Hepatocyte (in vitro differentiated cells): ENCODE data around the gene CAV3. TPM values are rescaled to one million over a fixed set of nuclear protein-coding genes. Genes with fewer than 3 reads are reported as not detected.

Experiments
- DNase-seq: peaks from one replicate; pipeline ENCODE4 v3.0.0-alpha.2; 2016; ENCODE audit warnings: low spot score
- H2AFZ ChIP-seq: fragments of 200-600 bp; sonication (generic); 2 replicates; pipeline ENCODE4 v1.6.0; 2016; ENCODE audit warnings: antibody characterized with exemption, mild to moderate bottlenecking
- H3K27ac ChIP-seq: fragments of 200-600 bp; sonication (generic); 2 replicates; pipeline ENCODE4 v1.5.1; 2016; ENCODE audit warnings: mild to moderate bottlenecking
- H3K27me3 ChIP-seq: fragments of 200-600 bp; sonication (generic); 2 replicates; pipeline ENCODE4 v1.6.1; 2016
- H3K36me3 ChIP-seq: fragments of 200-600 bp; sonication (generic); replicated peaks from 2 replicates; pipeline ENCODE4 v1.5.1; 2016; ENCODE audit warnings: low read depth; ENCODE audit not compliant: insufficient read depth
- H3K4me1 ChIP-seq: fragments of 200-600 bp; sonication (generic); 2 replicates; pipeline ENCODE4 v1.5.1; 2016; ENCODE audit warnings: mild to moderate bottlenecking, moderate library complexity; ENCODE audit not compliant: insufficient read depth
- H3K4me2 ChIP-seq: fragments of 200-600 bp; sonication (generic); 2 replicates; pipeline ENCODE4 v1.6.0; 2016
- H3K4me3 ChIP-seq: fragments of 200-600 bp; sonication (generic); 2 replicates; pipeline ENCODE4 v1.5.1; 2016; ENCODE audit warnings: mild to moderate bottlenecking
- H3K79me2 ChIP-seq: fragments of 200-600 bp; sonication (generic); 2 replicates; pipeline ENCODE4 v1.6.0; 2017; ENCODE audit warnings: mild to moderate bottlenecking
- H3K9me2 ChIP-seq: fragments of 200-600 bp; sonication (generic); replicated peaks from 2 replicates; pipeline ENCODE4 v1.6.0; 2017; ENCODE audit warnings: mild to moderate bottlenecking; ENCODE audit not compliant: insufficient read depth
- H3K9me3 ChIP-seq: fragments of 200-600 bp; sonication (generic); 2 replicates; pipeline ENCODE4 v1.5.1; 2016; ENCODE audit warnings: low read depth, mild to moderate bottlenecking
- H4K20me1 ChIP-seq: fragments of 200-600 bp; sonication (generic); 2 replicates; pipeline ENCODE4 v1.6.0; 2016; ENCODE audit warnings: mild to moderate bottlenecking; ENCODE audit not compliant: insufficient read depth, poor library complexity, severe bottlenecking
- EZH2 ChIP-seq: fragments of 200-600 bp; sonication (generic); IDR thresholded peaks from 2 replicates; pipeline ENCODE4 v1.6.1; 2016; ENCODE audit warnings: antibody characterized with exemption, mild to moderate bottlenecking, borderline replicate concordance
- EZH2phosphoT487 ChIP-seq: fragments of 200-600 bp; sonication (generic); IDR thresholded peaks from one replicate; pipeline ENCODE4 v1.6.1; 2018; ENCODE audit warnings: antibody characterized with exemption, mild to moderate bottlenecking, low read depth, moderate library complexity; ENCODE audit not compliant: unreplicated experiment, severe bottlenecking
- WGBS: methylation state at CpG from one replicate; pipeline ENCODE4 v1.1.6; 2016; ENCODE audit warnings: low lambda C conversion rate; ENCODE audit errors: missing lambda C conversion rate; 5-methylcytosine and 5-hydroxymethylcytosine counted together
- polyA plus RNA-seq: library from polyadenylated mRNA; unstranded; fragments of >200 nt; fragmentation: Nextera tagmentation; extraction: Ambion mirVana; gene quantifications from 2 replicates; pipeline ENCODE4 v1.2.1, GENCODE V29; 2016
- total RNA-seq: library from RNA; depleted of rRNA; stranded (reverse); fragments of >200 nt; gene quantifications from 2 replicates; pipeline ENCODE4 v1.2.3, GENCODE V29; 2014
- TF ChIP-seq, protein P1 (sequence below): fragments of 200-600 bp; sonication (generic); IDR thresholded peaks from 2 replicates; pipeline ENCODE4 v1.5.1; 2016; ENCODE audit warnings: antibody characterized with exemption, mild to moderate bottlenecking; ENCODE audit not compliant: poor library complexity

CAV3 gene
- total and polyA plus RNA-seq, 2 experiments from 2014 or later = not detected

DNA sequence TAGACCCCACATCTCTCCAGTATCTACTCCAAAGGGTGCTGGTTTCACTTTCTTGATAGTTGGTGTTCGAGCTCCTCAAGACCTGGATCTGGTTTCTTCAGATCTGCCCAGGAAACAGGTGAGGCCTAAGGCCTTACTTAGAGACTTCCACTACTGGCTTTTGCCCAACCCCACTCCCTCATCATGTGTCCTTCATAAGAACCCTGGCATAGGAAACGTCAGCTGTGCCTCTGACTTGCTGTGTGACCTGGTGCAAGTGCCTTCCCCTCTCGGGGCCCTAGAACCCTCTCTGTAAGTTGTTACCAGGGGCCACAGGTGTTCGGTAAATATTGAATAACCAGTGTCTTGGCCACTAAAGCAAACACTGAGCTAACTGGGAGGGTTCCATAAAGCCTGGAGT lies 31.9 kb downstream of the CAV3 start:
- no peak for DNase-seq
- Histone ChIP-seq H3K27me3 (peaks cover 18% of the 10 kb centered on the region), H3K9me3 (no peaks in the 10 kb centered on the region), H3K4me2 (no peak overlapping the region), H3K36me3 (no peaks in the 10 kb centered on the region), H4K20me1 (no peaks in the 10 kb centered on the region), H3K4me1 (peaks cover 4% of the 10 kb centered on the region), H3K79me2 (no peaks in the 10 kb centered on the region), H3K27ac (no peak overlapping the region), H3K4me3 (no peak overlapping the region), H3K9me2 (no peaks in the 10 kb centered on the region), H2AFZ (no peak overlapping the region)
- TF ChIP-seq, protein P1, sequence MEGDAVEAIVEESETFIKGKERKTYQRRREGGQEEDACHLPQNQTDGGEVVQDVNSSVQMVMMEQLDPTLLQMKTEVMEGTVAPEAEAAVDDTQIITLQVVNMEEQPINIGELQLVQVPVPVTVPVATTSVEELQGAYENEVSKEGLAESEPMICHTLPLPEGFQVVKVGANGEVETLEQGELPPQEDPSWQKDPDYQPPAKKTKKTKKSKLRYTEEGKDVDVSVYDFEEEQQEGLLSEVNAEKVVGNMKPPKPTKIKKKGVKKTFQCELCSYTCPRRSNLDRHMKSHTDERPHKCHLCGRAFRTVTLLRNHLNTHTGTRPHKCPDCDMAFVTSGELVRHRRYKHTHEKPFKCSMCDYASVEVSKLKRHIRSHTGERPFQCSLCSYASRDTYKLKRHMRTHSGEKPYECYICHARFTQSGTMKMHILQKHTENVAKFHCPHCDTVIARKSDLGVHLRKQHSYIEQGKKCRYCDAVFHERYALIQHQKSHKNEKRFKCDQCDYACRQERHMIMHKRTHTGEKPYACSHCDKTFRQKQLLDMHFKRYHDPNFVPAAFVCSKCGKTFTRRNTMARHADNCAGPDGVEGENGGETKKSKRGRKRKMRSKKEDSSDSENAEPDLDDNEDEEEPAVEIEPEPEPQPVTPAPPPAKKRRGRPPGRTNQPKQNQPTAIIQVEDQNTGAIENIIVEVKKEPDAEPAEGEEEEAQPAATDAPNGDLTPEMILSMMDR = no peak
- TF ChIP-seq EZH2phosphoT487 (no peak), EZH2 (no peak)
- 66% methylated on average over 4 of the region's 4 CpGs for WGBS

DNA sequence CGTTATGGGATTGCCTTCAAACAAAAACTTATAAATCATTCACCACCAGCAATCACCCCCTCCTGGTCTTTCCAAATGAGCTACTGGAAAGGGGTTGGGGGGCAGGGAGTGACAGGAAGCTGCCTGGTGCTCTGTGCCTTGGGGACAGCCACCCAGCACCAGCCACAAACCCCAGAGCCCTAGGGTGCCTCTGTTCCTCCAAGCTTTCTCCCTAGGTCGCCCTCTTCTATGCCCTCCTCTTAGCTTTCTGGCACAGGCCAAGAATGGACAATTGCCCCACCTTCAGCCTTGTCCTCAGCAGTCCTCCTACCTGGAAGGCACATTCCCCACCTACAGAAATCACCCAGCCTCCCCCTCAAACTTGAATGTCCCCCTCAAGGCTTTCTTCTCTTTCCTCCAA lies 32.5 kb downstream of the CAV3 start:
- TF ChIP-seq EZH2phosphoT487 (no peak), EZH2 (no peak)
- TF ChIP-seq, protein P1 = no peak
- 67% methylated on average over 2 of the region's 2 CpGs for WGBS
- DNase-seq = no peak
- Histone ChIP-seq H4K20me1 (no peaks in the 10 kb centered on the region), H3K27ac (no peak overlapping the region), H3K36me3 (no peaks in the 10 kb centered on the region), H3K27me3 (peaks cover 18% of the 10 kb centered on the region), H3K9me3 (no peaks in the 10 kb centered on the region), H3K4me2 (no peak overlapping the region), H3K79me2 (no peaks in the 10 kb centered on the region), H2AFZ (no peak overlapping the region), H3K9me2 (no peaks in the 10 kb centered on the region), H3K4me3 (no peak overlapping the region), H3K4me1 (peaks cover 4% of the 10 kb centered on the region)

DNA sequence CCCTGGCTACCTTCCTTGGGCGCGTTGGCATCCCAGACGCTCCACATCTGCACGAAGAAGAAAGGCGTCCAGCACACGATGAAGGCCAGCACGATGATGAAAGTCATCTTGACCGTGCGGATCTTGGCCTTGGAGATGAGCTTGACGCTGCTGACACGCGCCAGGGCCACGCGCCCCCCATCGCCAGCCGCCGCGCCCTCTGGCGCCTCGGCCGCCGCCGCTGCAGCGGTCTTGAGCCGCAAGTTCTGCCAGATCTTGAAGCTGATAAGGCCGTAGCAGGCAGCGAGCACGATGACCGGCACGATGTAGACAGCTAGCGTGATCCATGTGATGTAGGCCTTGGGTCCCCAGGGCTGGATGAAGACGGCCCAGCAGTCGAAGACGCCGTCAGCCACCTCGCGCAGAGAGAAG lies 33.7 kb downstream of the CAV3 start:
- no peak overlapping the region for H3K27ac ChIP-seq
- no peak overlapping the region for H3K4me2 ChIP-seq
- peaks cover 4% of the 10 kb centered on the region for H3K4me1 ChIP-seq
- H3K27me3 ChIP-seq = peaks cover 18% of the 10 kb centered on the region
- H3K9me3 ChIP-seq = no peaks in the 10 kb centered on the region
- H2AFZ ChIP-seq = no peak overlapping the region
- DNase-seq = no peak
- H3K36me3 ChIP-seq = no peaks in the 10 kb centered on the region
- H4K20me1 ChIP-seq = no peaks in the 10 kb centered on the region
- no peaks in the 10 kb centered on the region for H3K9me2 ChIP-seq
- WGBS = 99% methylated on average over 37 of the region's 37 CpGs
- TF ChIP-seq, protein P1 = no peak
- TF ChIP-seq EZH2phosphoT487 (no peak), EZH2 (no peak)
- H3K4me3 ChIP-seq = no peak overlapping the region
- H3K79me2 ChIP-seq = no peaks in the 10 kb centered on the region
